GM12801 (cell line): Measurements from ENCODE around the gene PPP1R13L.

Experiments
- CTCF ChIP-seq: IDR thresholded peaks from one replicate; pipeline ENCODE4 v1.5.1; 2011; ENCODE audit warnings: control low read depth; ENCODE audit not compliant: insufficient read length; ENCODE audit errors: extremely low read depth

The PPP1R13L gene

GRCh38 chr19:45362291-45362690 lies 42.6 kb downstream of the PPP1R13L start:
- TF ChIP-seq CTCF: no peak

- no peak for TF ChIP-seq CTCF
Measured at GRCh38 chr19:45361608-45362007, 43.3 kb downstream of the PPP1R13L start.

- no peak for TF ChIP-seq CTCF
Measured at GRCh38 chr19:45358213-45358792, 46.6 kb downstream of the PPP1R13L start.

GRCh38 chr19:45357445-45357783 lies 47.5 kb downstream of the PPP1R13L start:
- TF ChIP-seq CTCF: no peak

GRCh38 chr19:45356760-45357444 lies 48.0 kb downstream of the PPP1R13L start:
- TF ChIP-seq CTCF: no peak

GRCh38 chr19:45355910-45356309 lies 49.0 kb downstream of the PPP1R13L start:
- no peak for TF ChIP-seq CTCF

- TF ChIP-seq CTCF: no peak
Measured at GRCh38 chr19:45355402-45355801, 49.5 kb downstream of the PPP1R13L start.
